K562 (cell line): ENCODE data around the gene MPHOSPH9. TPM values are rescaled to one million over a fixed set of nuclear protein-coding genes. Genes with fewer than 3 reads are reported as not detected.
A peak's percentile ranks its signal among the peaks of the same experiment; 100 is the strongest.

Experiments
- CXXC5 ChIP-seq: fragments of 250-450 bp; sonication (Bioruptor Pico); IDR thresholded peaks from 2 replicates; pipeline ENCODE4 v1.8.0; 2022; ENCODE audit warnings: inconsistent platforms, mild to moderate bottlenecking, moderate library complexity
- MCM7 ChIP-seq, 2 experiments: fragments of 450-650 bp; IDR thresholded peaks; 2 replicates each; pipeline ENCODE4 v1.6.1; 2016 to 2018
- PHF8 ChIP-seq: fragments of 200-600 bp; sonication (generic); IDR thresholded peaks from 2 replicates; pipeline ENCODE4 v1.6.1; 2012; ENCODE audit warnings: mixed run types, mild to moderate bottlenecking, inconsistent platforms, low read length, moderate library complexity, borderline replicate concordance
- RBBP5 ChIP-seq: fragments of 200-600 bp; sonication (generic); IDR thresholded peaks from 2 replicates; pipeline ENCODE4 v1.6.1; 2012; ENCODE audit warnings: borderline replicate concordance, mild to moderate bottlenecking, low read length, control low read depth, inconsistent platforms; ENCODE audit not compliant: insufficient read depth, poor library complexity, severe bottlenecking
- REST ChIP-seq, 2 experiments: fragments of 450-650 bp; formaldehyde crosslinking in 1 of 2; IDR thresholded peaks; 2 replicates each; pipeline versions ENCODE4 v1.4.0 to v1.6.1; 2014 to 2020; ENCODE audit warnings: mild to moderate bottlenecking in 2 of 2, borderline replicate concordance in 1 of 2, low read depth in 1 of 2
- YY1 ChIP-seq, 3 experiments: IDR thresholded peaks; 2 replicates each; pipeline ENCODE4 v1.6.1; 2011; ENCODE audit warnings: low read length in 2 of 3, mild to moderate bottlenecking in 2 of 3, moderate library complexity in 2 of 3, borderline replicate concordance in 1 of 3, control low read depth in 1 of 3, low read depth in 1 of 3; ENCODE audit not compliant: insufficient read depth in 3 of 3, insufficient replicate concordance in 2 of 3, control insufficient read depth in 1 of 3, insufficient read length in 1 of 3; ENCODE audit errors: extremely low read depth in 1 of 3
- ZNF408 ChIP-seq: fragments of 250-450 bp; sonication (Bioruptor Pico); IDR thresholded peaks from 2 replicates; pipeline ENCODE4 v1.4.0; 2020; ENCODE audit warnings: low read depth, mild to moderate bottlenecking, moderate library complexity
- ZNF707 ChIP-seq: fragments of 250-450 bp; sonication (Bioruptor Pico); conservative IDR thresholded peaks from 2 replicates; pipeline ENCODE4 v1.8.0; 2022; ENCODE audit warnings: inconsistent platforms, mild to moderate bottlenecking, moderate library complexity
- polyA plus RNA-seq, 8 experiments: library from polyadenylated mRNA; depleted of rRNA in 4 of 8; stranded (reverse) in 5 of 8; unstranded in 3 of 8; fragments of >200 nt; fragmentation: Nextera tagmentation in 2 of 8; fragmentation: Illumina TruSeq in 1 of 8; extraction: Ambion mirVana in 2 of 8; extraction: Trizol in 1 of 8; gene quantifications; 2 replicates each; pipeline versions ENCODE4 v1.2.1 to v1.2.3, GENCODE V29; 2011 to 2014; ENCODE audit warnings: inconsistent platforms in 1 of 8, missing spikeins in 1 of 8
- total RNA-seq, 7 experiments: library from RNA; depleted of rRNA in 6 of 7; stranded (reverse); fragments of >200 nt in 6 of 7; fragmentation: Illumina TruSeq in 2 of 7; extraction: Trizol in 2 of 7; gene quantifications; 2 replicates each; pipeline versions ENCODE4 v1.2.1 to v1.2.3, GENCODE V29; 2011 to 2021; ENCODE audit warnings: low replicate concordance in 1 of 7

MPHOSPH9 gene
- total and polyA plus RNA-seq, 9 of the 15 experiments (the other 6 are each of a cell fraction or from before 2014, with no cell fraction given), result 14.2 to 103 (median 54.5) TPM

DNA sequence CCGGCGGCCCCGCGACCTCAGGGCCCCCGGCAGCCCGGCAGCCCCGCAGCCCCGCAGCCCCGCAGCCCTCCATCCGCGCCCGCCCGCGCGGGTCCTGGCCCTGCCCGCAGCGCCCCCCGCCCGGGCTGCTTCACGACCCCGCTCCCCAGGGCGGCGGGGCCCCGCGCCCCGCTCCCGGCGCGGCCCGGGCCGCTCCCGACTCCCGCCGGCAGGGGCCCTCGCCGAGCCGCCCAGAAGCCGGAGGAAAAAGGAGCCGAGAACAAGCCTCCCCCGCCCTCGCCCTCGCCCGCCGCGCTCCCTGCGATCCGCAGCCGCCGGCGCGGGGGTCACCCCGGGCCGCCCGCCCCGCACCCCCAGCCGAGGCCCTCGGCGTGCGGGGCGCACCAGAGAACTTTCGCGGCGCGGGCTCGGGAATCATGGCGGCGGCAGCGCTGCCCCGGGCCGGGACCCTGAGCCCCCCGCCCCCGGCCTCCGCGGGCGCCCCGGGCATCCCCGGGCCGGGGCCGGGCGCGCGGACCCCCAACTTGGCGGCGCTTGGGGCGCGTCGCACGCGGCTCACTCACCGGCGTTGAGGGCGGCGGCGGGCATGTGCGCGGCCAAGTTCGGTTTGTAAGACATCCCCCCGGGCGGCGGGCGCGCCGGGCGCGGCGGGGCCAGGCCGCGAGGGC, 38.2 kb upstream of the MPHOSPH9 start (continued):
- TF ChIP-seq REST (IDR thresholded peaks at IDR 0.05; ENCODE audit: borderline replicate concordance) (peak; percentile 26; the same call in 1 of the 2 replicates), REST (CRISPR knock-in tag; IDR thresholded peaks at IDR 0.05; ENCODE audit: low read depth) (no peak), CXXC5 (CRISPR knock-in tag) (peak; percentile 30; the same call in 1 of the 2 replicates), PHF8 (peak; percentile 38; the same call in 1 of the 2 replicates), ZNF707 (no peak), ZNF408 (CRISPR knock-in tag) (no peak), RBBP5 (peak; percentile 62), MCM7 (IDR thresholded peaks at IDR 0.05) (no peak), YY1 (IDR thresholded peaks at IDR 0.05; ENCODE audit: borderline replicate concordance in 1 of 3, control insufficient read depth in 1 of 3, extremely low read depth in 1 of 3, insufficient read depth in 3 of 3, insufficient read length in 1 of 3, insufficient replicate concordance in 2 of 3, low read depth in 1 of 3, low read length in 2 of 3) (peak in 2 of 3 experiments; percentile 57 to 59)
